Smooth muscle cell (in vitro differentiated cells): ENCODE data around the gene C18orf32. TPM values are rescaled to one million over a fixed set of nuclear protein-coding genes. Genes with fewer than 3 reads are reported as not detected.
"Not testable (repeated sequence)": the region's sequence is repeated elsewhere in the genome, so short reads cannot be mapped to it uniquely, and the experiment has no call there.

Experiments used
- DNase-seq: peaks from one replicate; lab custom pipeline; 2025; ENCODE audit not compliant: unreplicated experiment; lab: John Stamatoyannopoulos, UW
- H2AFZ ChIP-seq: fragments of 200-600 bp; sonication (generic); 2 replicates; pipeline ENCODE4 v1.6.0; 2016; ENCODE audit warnings: antibody characterized with exemption, low read depth, mild to moderate bottlenecking
- H3F3A ChIP-seq: fragments of 200-600 bp; sonication (generic); 2 replicates; pipeline ENCODE4 v1.6.0; 2017; ENCODE audit warnings: antibody characterized with exemption, low read depth
- H3K27ac ChIP-seq: fragments of 200-600 bp; sonication (generic); 2 replicates; pipeline ENCODE4 v1.5.1; 2016; ENCODE audit warnings: low read depth, mild to moderate bottlenecking
- H3K27me3 ChIP-seq: fragments of 200-600 bp; sonication (generic); 2 replicates; pipeline ENCODE4 v1.6.1; 2016; ENCODE audit warnings: low read depth, mild to moderate bottlenecking
- H3K36me3 ChIP-seq: fragments of 200-600 bp; sonication (generic); 2 replicates; pipeline ENCODE4 v1.5.1; 2016; ENCODE audit warnings: low read depth
- H3K4me1 ChIP-seq: fragments of 200-600 bp; sonication (generic); 2 replicates; pipeline ENCODE4 v1.5.1; 2016; ENCODE audit warnings: low read depth
- H3K4me2 ChIP-seq: fragments of 200-600 bp; sonication (generic); 2 replicates; pipeline ENCODE4 v1.6.0; 2016; ENCODE audit warnings: mild to moderate bottlenecking
- H3K4me3 ChIP-seq: fragments of 200-600 bp; sonication (generic); 2 replicates; pipeline ENCODE4 v1.5.1; 2016; ENCODE audit warnings: mild to moderate bottlenecking
- H3K79me2 ChIP-seq: fragments of 200-600 bp; sonication (generic); 2 replicates; pipeline ENCODE4 v1.6.0; 2016; ENCODE audit warnings: low read depth, mild to moderate bottlenecking
- H3K9ac ChIP-seq: fragments of 200-600 bp; sonication (generic); 2 replicates; pipeline ENCODE4 v1.6.0; 2016; ENCODE audit warnings: low read depth
- H3K9me3 ChIP-seq: fragments of 200-600 bp; sonication (generic); replicated peaks from 2 replicates; pipeline ENCODE4 v1.5.1; 2016; ENCODE audit warnings: low read depth
- H4K20me1 ChIP-seq: fragments of 200-600 bp; sonication (generic); 2 replicates; pipeline ENCODE4 v1.6.0; 2016; ENCODE audit warnings: low read depth
- CTCF ChIP-seq: fragments of 200-600 bp; sonication (generic); IDR thresholded peaks from 2 replicates; pipeline ENCODE4 v1.5.1; 2017; ENCODE audit warnings: borderline replicate concordance, mild to moderate bottlenecking, antibody characterized with exemption; ENCODE audit not compliant: insufficient read depth, poor library complexity, severe bottlenecking
- WGBS: methylation state at CpG from one replicate; pipeline ENCODE4 v1.1.7; 2016; ENCODE audit warnings: low lambda C conversion rate; 5-methylcytosine and 5-hydroxymethylcytosine counted together
- polyA plus RNA-seq: library from polyadenylated mRNA; unstranded; fragments of >200 nt; fragmentation: Nextera tagmentation; extraction: Ambion mirVana; gene quantifications from 2 replicates; pipeline ENCODE4 v1.2.1, GENCODE V29; 2016
- total RNA-seq: library from RNA; depleted of rRNA; stranded (reverse); fragments of >200 nt; gene quantifications from 2 replicates; pipeline ENCODE4 v1.2.3, GENCODE V29; 2014

The C18orf32 gene
- total and polyA plus RNA-seq, 2 experiments from 2014 or later = 74.9 to 87.2 TPM

GRCh38 chr18:49524349-49524748, 37.3 kb upstream of the C18orf32 start:
- TF ChIP-seq CTCF = no peak
- Histone ChIP-seq H3K36me3 (no peaks in the 10 kb centered on the region), H2AFZ (no peak overlapping the region), H3K4me1 (peaks cover 15% of the 10 kb centered on the region), H3K9me3 (no peaks in the 10 kb centered on the region), H3K79me2 (no peaks in the 10 kb centered on the region), H4K20me1 (no peaks in the 10 kb centered on the region), H3K4me2 (no peak overlapping the region), H3K27me3 (no peaks in the 10 kb centered on the region), H3K9ac (no peak overlapping the region), H3K4me3 (no peak overlapping the region), H3K27ac (no peak overlapping the region), H3F3A (no peaks in the 10 kb centered on the region)
- no peak for DNase-seq
- 95% methylated on average over 2 of the region's 2 CpGs for WGBS

GRCh38 chr18:49523580-49524093, 36.6 kb upstream of the C18orf32 start:
- H3K27ac ChIP-seq, H3F3A ChIP-seq, H3K36me3 ChIP-seq, H3K79me2 ChIP-seq, DNase-seq, H3K4me2 ChIP-seq, H3K9me3 ChIP-seq, H3K9ac ChIP-seq, H3K4me3 ChIP-seq, H2AFZ ChIP-seq, H4K20me1 ChIP-seq, H3K27me3 ChIP-seq: not testable (repeated sequence)
- 93% methylated on average over 7 of the region's 7 CpGs for WGBS
- H3K4me1 ChIP-seq = peaks cover 21% of the 10 kb centered on the region

- Histone ChIP-seq H3K36me3 (no peaks in the 10 kb centered on the region), H3F3A (peaks cover 6% of the 10 kb centered on the region), H3K9me3 (no peaks in the 10 kb centered on the region), H2AFZ (no peak overlapping the region), H3K9ac (no peak overlapping the region), H3K27me3 (no peaks in the 10 kb centered on the region), H3K79me2 (no peaks in the 10 kb centered on the region), H4K20me1 (no peaks in the 10 kb centered on the region), H3K4me1 (peaks cover 21% of the 10 kb centered on the region), H3K4me3 (no peak overlapping the region), H3K4me2 (no peak overlapping the region), H3K27ac (no peak overlapping the region)
- WGBS = 88% methylated on average over 7 of the region's 7 CpGs
- no peak for DNase-seq
- TF ChIP-seq CTCF = no peak
Observed at GRCh38 chr18:49521216-49521835, 34.3 kb upstream of the C18orf32 start.

- Histone ChIP-seq H3K9ac (no peak overlapping the region), H3K4me2 (no peak overlapping the region), H3K9me3 (no peaks in the 10 kb centered on the region), H3K27me3 (no peaks in the 10 kb centered on the region), H3F3A (peaks cover 6% of the 10 kb centered on the region), H3K79me2 (no peaks in the 10 kb centered on the region), H3K27ac (no peak overlapping the region), H3K36me3 (no peaks in the 10 kb centered on the region), H2AFZ (no peak overlapping the region), H3K4me3 (no peak overlapping the region), H4K20me1 (no peaks in the 10 kb centered on the region), H3K4me1 (peaks cover 21% of the 10 kb centered on the region)
- WGBS = 52% methylated on average over 2 of the region's 2 CpGs
- TF ChIP-seq CTCF = no peak
- no peak for DNase-seq
Observed at GRCh38 chr18:49520661-49521145, 33.7 kb upstream of the C18orf32 start.
